ENCODE data around the gene B3GNT9.

DNA sequence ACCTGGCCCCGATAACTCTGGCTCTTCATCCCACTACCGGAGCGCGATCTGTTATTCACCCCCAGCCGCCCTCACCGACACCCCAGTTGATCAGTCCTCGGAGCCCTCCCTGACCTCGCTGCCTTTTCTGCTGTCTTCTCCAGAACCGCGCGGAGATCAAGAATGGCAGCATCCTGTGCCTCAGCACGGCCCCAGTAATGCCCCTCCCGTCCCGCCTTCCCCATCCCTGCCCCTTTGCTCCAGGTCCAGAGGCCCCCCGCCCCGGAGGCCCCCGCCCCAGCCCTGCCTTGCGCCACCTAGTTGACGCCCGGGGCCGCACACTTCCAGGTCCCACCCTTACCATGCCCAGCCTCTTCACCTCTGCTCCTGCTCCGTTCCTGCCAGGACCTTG lies 49.0 kb upstream of the B3GNT9 start:
- TF ChIP-seq, protein P1, sequence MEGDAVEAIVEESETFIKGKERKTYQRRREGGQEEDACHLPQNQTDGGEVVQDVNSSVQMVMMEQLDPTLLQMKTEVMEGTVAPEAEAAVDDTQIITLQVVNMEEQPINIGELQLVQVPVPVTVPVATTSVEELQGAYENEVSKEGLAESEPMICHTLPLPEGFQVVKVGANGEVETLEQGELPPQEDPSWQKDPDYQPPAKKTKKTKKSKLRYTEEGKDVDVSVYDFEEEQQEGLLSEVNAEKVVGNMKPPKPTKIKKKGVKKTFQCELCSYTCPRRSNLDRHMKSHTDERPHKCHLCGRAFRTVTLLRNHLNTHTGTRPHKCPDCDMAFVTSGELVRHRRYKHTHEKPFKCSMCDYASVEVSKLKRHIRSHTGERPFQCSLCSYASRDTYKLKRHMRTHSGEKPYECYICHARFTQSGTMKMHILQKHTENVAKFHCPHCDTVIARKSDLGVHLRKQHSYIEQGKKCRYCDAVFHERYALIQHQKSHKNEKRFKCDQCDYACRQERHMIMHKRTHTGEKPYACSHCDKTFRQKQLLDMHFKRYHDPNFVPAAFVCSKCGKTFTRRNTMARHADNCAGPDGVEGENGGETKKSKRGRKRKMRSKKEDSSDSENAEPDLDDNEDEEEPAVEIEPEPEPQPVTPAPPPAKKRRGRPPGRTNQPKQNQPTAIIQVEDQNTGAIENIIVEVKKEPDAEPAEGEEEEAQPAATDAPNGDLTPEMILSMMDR (IDR thresholded peaks at IDR 0.05): no peak
- TF ChIP-seq POLR2A (IDR thresholded peaks at IDR 0.05) (no peak), POLR2AphosphoS5 (IDR thresholded peaks at IDR 0.05) (no peak)

All from breast epithelium (tissue), 3 donors.